Fibroblast of the aortic adventitia (primary cell): ENCODE data around the gene TSPAN18. TPM values are rescaled to one million over a fixed set of nuclear protein-coding genes. Genes with fewer than 3 reads are reported as not detected.

Source experiments
- DNase-seq: peaks from one replicate; pipeline ENCODE4 v3.0.0-alpha.2; 2010; ENCODE audit warnings: low read depth
- H3K4me3 ChIP-seq: 2 replicates; pipeline ENCODE4 v1.5.1; 2011; ENCODE audit warnings: low read depth, mild to moderate bottlenecking, control low read depth, low read length, moderate library complexity
- CTCF ChIP-seq: IDR thresholded peaks from 2 replicates; pipeline ENCODE4 v1.5.1; 2011; ENCODE audit warnings: mild to moderate bottlenecking, low read length, control low read depth, inconsistent platforms; ENCODE audit not compliant: insufficient read depth
- total RNA-seq: library from RNA; depleted of rRNA; stranded (reverse); fragments of >200 nt; gene quantifications from 2 replicates; pipeline ENCODE4 v1.2.3, GENCODE V29; 2012; ENCODE audit warnings: low replicate concordance

Gene TSPAN18
- total RNA-seq, 1 donor: under 0.01 TPM

GRCh38 chr11:44944853-44945235 lies 218.1 kb downstream of the TSPAN18 start:
- no peak for DNase-seq
- no peak overlapping the region for H3K4me3 ChIP-seq
- TF ChIP-seq CTCF: no peak

DNA sequence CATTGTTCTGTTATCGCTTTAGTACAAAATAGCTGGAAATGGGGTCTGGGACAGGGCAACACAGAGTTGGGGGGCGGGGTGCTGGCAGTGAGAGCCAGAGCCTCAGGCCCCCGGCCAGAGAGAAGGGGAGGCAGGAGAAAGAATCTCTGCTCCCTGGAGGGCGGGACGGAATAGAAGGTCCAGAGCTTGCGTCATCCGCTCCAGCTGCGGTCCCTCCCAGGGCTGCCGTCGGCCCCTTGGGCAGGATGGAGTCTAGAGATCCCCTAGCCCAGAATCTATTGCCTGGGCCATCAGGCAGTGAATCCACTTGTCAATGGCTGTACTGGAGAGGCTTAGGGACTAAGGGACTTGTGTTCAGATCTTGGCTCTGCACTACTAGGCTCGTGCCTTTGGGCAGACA lies 218.9 kb downstream of the TSPAN18 start:
- H3K4me3 ChIP-seq: no peak overlapping the region
- no peak for TF ChIP-seq CTCF
- DNase-seq: peak; percentile 51

DNA sequence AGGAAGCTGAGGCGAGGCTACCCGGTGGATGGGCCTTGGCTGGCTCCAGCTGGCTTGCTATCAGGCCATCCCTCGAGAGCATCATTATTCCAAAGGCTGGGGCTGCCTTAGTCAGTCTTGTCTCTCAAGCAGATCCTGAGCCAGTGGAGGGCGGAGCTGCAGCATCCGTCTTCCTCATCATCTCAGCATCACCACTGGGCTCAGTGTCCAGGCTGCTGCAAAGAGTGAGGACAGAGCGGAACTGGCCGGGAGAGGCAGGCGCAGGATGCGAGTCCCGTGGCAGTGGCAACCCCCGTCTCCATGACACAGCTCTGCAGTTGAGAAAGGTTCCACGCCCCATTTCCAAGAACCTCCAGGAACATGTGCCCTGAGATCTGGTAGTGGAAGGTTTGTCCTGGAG lies 219.5 kb downstream of the TSPAN18 start:
- H3K4me3 ChIP-seq: no peak overlapping the region
- DNase-seq: peak; percentile 80
- no peak for TF ChIP-seq CTCF

- TF ChIP-seq CTCF: no peak
- no peak overlapping the region for H3K4me3 ChIP-seq
- DNase-seq: no peak
Observed at GRCh38 chr11:44947114-44947513, 220.4 kb downstream of the TSPAN18 start.

- DNase-seq: no peak
- H3K4me3 ChIP-seq: no peak overlapping the region
- no peak for TF ChIP-seq CTCF
Observed at GRCh38 chr11:44948155-44948554, 221.4 kb downstream of the TSPAN18 start.

DNA sequence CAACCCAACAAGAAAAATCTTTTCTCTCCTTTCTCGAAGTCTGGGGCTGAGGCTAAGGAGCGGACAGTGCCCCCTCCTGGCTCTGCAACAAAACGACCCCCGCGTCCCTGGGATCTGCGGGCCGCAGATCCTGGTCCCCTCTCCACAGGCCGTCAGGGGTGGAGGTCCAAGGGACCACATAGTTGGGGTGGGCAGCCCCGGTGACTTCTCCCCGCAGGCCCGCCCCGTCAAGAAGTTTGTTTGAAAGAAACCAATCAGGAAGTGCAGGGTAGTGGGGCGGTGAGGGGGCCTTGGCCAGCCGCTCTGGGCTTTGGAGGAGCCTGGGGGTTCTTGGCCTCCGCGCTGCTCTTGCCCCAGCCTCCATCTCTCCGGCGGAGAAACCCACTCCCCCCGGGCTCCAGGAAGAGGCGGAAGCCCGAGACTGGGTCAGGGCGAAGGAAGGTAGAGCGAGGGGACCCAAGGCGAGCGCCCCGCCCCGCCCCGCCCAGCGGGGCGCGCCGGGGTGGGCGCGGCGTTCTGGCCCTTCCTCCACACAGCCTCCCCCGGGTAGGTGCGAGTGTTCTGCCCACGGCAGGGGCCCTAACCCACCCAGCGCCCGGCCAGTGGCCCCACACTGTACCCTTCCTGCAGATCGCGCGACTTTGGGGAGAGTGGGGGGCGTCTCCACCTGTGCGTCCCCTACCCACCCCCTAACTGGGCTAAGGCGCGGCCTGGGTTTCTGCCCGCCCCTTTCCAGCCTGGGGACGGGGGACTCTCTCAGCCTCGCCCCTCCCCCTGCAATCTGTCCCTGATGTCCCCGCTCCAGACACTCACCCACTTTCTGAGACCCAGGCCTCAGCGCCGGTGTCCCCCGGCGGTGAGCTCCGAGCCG lies 222.6 kb downstream of the TSPAN18 start:
- H3K4me3 ChIP-seq: peak overlapping the region; percentile 77
- peak; percentile 35 for DNase-seq
- peak; percentile 49 for TF ChIP-seq CTCF
